Epidermal melanocyte (primary cell): ENCODE measurements around the gene ZNF709.
A peak's percentile ranks its signal among the peaks of the same experiment; 100 is the strongest.
"Not testable (repeated sequence)": the region's sequence is repeated elsewhere in the genome, so short reads cannot be mapped to it uniquely, and the experiment has no call there.

Source experiments
- DNase-seq: peaks from one replicate; pipeline ENCODE4 v3.0.0; 2011; ENCODE audit warnings: low spot score; ENCODE audit not compliant: insufficient read length

The ZNF709 gene

GRCh38 chr19:12484371-12485051 is at the start of gene ZNF709:
Gene ZNF709 (minus strand): TSS chr19:12484816. CDS start chr19:12484657, 159 bp downstream.
- DNase-seq = peak; percentile 79

- DNase-seq = no peak
These were observed 42.6 kb upstream of the ZNF709 start for GRCh38 chr19:12527034-12527836.

DNA sequence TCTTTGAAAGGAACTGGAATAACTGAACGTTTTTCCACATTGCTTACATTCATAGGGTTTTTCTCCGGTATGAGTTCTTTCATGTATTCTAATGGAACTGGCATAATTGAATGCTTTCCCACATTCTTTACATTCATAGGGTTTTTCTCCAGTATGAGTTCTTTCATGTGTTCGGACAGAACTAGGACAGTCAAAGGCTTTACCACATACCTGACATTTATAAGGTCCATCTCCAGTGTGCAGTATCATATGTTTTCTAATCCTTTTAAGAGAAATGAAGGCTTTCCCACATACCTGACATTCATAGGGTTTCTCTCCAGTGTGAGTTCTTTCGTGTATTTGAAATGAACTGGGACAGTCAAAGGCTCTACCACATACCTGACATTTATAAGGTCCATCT is 41.9 kb upstream of the ZNF709 start:
- no peak for DNase-seq

- DNase-seq = no peak
These were observed 37.4 kb upstream of the ZNF709 start for GRCh38 chr19:12521996-12522395.

- DNase-seq = no peak
These were observed 29.0 kb upstream of the ZNF709 start for GRCh38 chr19:12513531-12514061.

DNA sequence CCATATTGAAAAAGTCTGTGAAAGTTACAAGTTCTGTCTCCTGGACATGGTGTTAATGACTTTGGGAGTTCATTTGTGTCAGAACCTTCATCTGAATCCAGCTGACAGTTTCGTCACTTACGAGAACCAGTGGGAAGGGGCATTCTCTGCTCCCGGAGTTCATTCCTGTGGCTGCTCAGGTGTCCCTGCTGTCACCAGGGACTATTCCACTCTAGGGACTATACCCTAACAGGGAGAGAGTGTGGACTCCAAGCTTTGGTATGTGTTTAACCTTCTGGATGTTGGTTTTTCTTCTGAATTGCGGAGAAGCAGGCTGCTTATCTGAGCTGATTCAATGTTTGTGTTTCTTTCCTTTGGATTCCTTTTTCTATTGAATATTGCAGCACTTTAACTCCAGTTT is 12.4 kb upstream of the ZNF709 start:
- DNase-seq = no peak

GRCh38 chr19:12496480-12496879 is 11.9 kb upstream of the ZNF709 start:
- no peak for DNase-seq

DNA sequence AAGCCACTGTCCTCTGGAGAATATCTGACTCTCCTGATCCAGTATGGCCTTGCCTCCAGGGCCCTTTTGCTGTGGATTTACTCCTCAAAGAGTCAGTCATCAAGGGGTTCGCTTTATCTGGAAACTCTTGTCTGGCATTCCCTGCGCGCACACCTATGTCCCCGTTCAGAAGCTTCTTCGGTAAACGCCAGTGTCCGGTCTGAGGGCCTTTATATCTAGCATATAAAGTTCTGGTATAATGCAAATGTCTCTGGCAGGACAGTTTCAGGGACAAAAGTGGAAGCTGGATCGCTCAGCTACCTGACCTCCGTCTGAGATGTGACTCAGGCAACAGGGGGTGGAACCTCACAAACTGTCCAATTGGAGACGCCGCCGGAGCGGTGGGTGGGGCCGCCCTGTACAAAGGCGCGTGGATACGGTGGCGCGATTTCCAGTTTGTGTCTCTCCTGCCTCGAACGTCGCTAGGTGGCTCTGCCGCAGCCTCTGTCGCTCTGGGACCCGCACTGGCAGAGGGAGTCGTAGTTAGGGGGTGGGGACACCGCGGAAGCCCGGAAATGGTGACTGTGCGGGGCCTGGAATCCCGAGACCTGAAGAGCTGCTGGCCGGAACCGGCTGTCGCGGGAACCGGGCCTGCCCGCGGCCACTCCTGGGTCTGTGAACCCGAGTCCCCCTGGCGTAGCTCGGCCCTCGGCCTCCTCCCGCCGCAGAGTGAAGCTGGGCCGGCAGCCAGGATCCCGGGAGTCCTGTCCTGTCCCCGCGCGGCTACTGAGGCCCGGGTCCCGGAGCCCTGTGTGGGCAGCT is 10.6 kb upstream of the ZNF709 start:
- DNase-seq = peak; percentile 65

DNA sequence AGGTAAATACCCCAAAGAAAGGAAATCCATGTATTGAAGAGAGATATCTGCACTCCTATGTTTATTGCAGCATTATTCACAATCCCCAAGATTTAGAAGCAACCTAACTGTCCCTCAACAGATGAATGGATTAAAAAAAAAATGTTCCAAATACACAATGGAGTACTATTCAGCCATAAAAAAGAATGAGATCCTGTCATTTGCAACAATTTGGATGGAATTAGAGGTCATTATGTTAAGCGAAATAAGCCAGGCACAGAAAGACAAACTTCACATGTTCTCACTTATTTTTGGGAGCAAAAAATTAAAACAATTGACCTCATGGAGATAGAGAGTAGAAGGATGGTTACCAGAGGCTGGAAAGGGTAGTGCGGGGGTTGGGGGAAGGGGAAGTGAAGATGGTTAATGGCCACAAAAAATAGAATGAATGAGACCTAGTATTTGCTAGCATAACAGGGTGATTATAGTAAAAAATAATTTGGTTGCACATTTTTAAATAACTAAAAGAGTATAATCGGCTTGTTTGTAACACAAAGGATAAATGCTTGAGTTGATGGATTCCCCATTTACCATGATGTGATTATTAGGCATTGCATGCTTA is 9.7 kb upstream of the ZNF709 start:
- no peak for DNase-seq

- not testable (repeated sequence) for DNase-seq
These were observed 1.7 kb upstream of the ZNF709 start for GRCh38 chr19:12486265-12486783.

- DNase-seq = no peak
These were observed 955 bp upstream of the ZNF709 start for GRCh38 chr19:12485571-12485970.

DNA sequence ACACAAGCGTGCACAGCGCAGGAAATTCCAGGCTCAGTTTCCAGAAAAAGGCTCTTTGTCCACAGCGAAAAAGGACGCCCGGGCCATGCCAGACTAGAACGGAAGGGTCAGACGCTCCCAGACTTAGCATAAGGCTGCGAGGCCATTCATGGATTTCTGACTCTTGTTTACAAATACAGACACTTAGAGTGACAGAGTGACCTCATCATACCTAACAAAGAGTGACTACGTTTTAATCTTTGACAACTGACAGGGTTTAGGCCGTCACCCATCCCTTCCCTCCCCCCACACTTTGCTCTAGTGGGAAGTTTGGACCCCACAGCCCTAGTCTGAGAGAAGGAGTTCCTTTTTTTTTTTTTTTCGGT is 418 bp upstream of the ZNF709 start:
- DNase-seq = no peak

- no peak for DNase-seq
These were observed 625 bp downstream of the ZNF709 start for GRCh38 chr19:12484011-12484370.

GRCh38 chr19:12482509-12482886 is 2.1 kb downstream of the ZNF709 start:
- no peak for DNase-seq

GRCh38 chr19:12481781-12482508 is 2.7 kb downstream of the ZNF709 start:
- no peak for DNase-seq

DNA sequence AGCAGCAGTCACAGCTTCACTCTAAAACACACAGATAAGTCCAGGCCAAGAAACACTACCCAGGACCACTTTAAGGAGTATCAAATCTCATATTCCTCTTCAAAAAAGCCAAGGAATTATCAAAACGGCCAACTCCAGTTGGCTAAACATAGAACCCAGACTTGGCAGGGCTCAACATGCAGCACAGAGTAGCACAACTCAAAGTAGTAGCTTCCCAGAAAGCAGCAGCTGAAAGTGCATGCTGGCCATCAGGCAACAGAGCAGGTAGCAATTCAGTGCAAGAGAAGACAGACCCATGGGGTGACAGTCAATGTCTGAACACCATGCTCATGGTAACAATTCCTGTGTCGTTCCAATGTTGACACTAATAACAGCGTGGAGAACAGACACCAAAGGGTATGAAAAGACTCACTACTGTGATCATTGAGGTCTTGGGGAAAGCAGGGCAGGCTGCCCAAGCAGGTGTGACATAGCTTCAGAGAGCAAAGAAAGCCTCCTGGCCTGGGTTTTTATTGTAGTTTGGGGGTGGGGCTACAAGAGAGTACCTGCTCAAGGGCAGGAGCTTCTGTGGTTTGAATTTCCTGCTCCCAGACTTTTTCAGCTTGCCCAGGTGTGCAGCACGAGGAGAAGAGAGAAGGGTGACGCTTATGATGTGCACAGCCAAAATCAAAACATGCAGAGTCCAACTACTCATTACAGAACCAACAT is 6.2 kb downstream of the ZNF709 start:
- no peak for DNase-seq

- not testable (repeated sequence) for DNase-seq
These were observed 17.0 kb downstream of the ZNF709 start for GRCh38 chr19:12467651-12468050.

DNA sequence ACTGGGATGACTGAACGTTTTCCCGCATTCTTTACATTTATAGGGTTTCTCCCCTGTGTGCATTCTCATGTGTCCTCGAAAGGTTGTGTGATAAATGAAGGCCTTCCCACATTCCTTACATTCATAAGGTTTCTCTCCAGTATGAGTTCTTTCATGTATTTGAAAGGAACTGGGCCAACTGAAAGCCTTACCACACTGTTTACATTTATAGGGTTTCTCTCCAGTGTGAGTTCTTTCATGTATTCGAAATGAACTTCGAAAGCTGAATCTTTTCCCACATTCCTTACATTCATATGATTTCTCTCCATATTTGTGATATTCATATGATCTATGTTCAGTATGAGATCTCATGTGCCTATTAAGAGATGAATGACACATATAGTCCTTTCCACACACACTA is 19.4 kb downstream of the ZNF709 start:
- no peak for DNase-seq

GRCh38 chr19:12464769-12465168 is 19.8 kb downstream of the ZNF709 start:
- DNase-seq = no peak

GRCh38 chr19:12464139-12464538 is 20.5 kb downstream of the ZNF709 start:
- DNase-seq = not testable (repeated sequence)
